ENCODE measurements around the gene DIS3L2. TPM values are rescaled to one million over a fixed set of nuclear protein-coding genes. Genes with fewer than 3 reads are reported as not detected.
"Not testable (repeated sequence)": the region's sequence is repeated elsewhere in the genome, so short reads cannot be mapped to it uniquely, and the experiment has no call there.

The DIS3L2 gene
- total RNA-seq, 1 experiment from 2014 or later: 15.8 TPM

- not testable (repeated sequence) for H3K9ac ChIP-seq (ENCODE audit: low read length); DNase-seq; H3K4me2 ChIP-seq (ENCODE audit: low read depth, low read length, poor library complexity, severe bottlenecking); H3K9me3 ChIP-seq (ENCODE audit: low read length); H3K27me3 ChIP-seq (ENCODE audit: low read length); H3K79me2 ChIP-seq (ENCODE audit: low read length); H3K27ac ChIP-seq (ENCODE audit: low read length); H3K36me3 ChIP-seq (ENCODE audit: insufficient read depth, low read length); H3K9me2 ChIP-seq (replicated peaks; ENCODE audit: insufficient read depth, low read length); H2AFZ ChIP-seq (ENCODE audit: low read length); H4K20me1 ChIP-seq (ENCODE audit: insufficient read depth, low read depth, low read length); H3K4me3 ChIP-seq (ENCODE audit: low read length)
- H3K4me1 ChIP-seq (ENCODE audit: low read length): peaks cover 10% of the 10 kb centered on the region
Measured at GRCh38 chr2:232332244-232332939, 370.9 kb downstream of the DIS3L2 start.

GRCh38 chr2:232332940-232333259, 371.4 kb downstream of the DIS3L2 start:
- no peak overlapping the region for H3K27ac ChIP-seq (ENCODE audit: low read length)
- no peak overlapping the region for H3K9ac ChIP-seq (ENCODE audit: low read length)
- no peak for DNase-seq
- H3K9me2 ChIP-seq (replicated peaks; ENCODE audit: insufficient read depth, low read length): no peaks in the 10 kb centered on the region
- H4K20me1 ChIP-seq (ENCODE audit: insufficient read depth, low read depth, low read length): no peaks in the 10 kb centered on the region; the same call in 1 of the 2 replicates
- H3K36me3 ChIP-seq (ENCODE audit: insufficient read depth, low read length): no peaks in the 10 kb centered on the region
- H3K4me3 ChIP-seq (ENCODE audit: low read length): no peak overlapping the region
- no peaks in the 10 kb centered on the region for H3K27me3 ChIP-seq (ENCODE audit: low read length)
- H3K4me2 ChIP-seq (ENCODE audit: low read depth, low read length, poor library complexity, severe bottlenecking): no peak overlapping the region
- peaks cover 6% of the 10 kb centered on the region for H3K4me1 ChIP-seq (ENCODE audit: low read length)
- H2AFZ ChIP-seq (ENCODE audit: low read length): no peak overlapping the region
- H3K79me2 ChIP-seq (ENCODE audit: low read length): no peaks in the 10 kb centered on the region
- H3K9me3 ChIP-seq (ENCODE audit: low read length): no peaks in the 10 kb centered on the region

GRCh38 chr2:232333361-232334135, 372.0 kb downstream of the DIS3L2 start:
- Histone ChIP-seq H3K27me3 (ENCODE audit: low read length) (no peaks in the 10 kb centered on the region), H3K79me2 (ENCODE audit: low read length) (no peaks in the 10 kb centered on the region), H3K36me3 (ENCODE audit: insufficient read depth, low read length) (no peaks in the 10 kb centered on the region), H4K20me1 (ENCODE audit: insufficient read depth, low read depth, low read length) (no peaks in the 10 kb centered on the region; the same call in 1 of the 2 replicates), H3K4me3 (ENCODE audit: low read length) (no peak overlapping the region), H3K4me1 (ENCODE audit: low read length) (no peaks in the 10 kb centered on the region), H2AFZ (ENCODE audit: low read length) (no peak overlapping the region), H3K4me2 (ENCODE audit: low read depth, low read length, poor library complexity, severe bottlenecking) (no peak overlapping the region), H3K9me2 (replicated peaks; ENCODE audit: insufficient read depth, low read length) (no peaks in the 10 kb centered on the region), H3K9ac (ENCODE audit: low read length) (no peak overlapping the region), H3K27ac (ENCODE audit: low read length) (no peak overlapping the region), H3K9me3 (ENCODE audit: low read length) (no peaks in the 10 kb centered on the region)
- DNase-seq: no peak

- not testable (repeated sequence) for H3K9ac ChIP-seq (ENCODE audit: low read length); H3K79me2 ChIP-seq (ENCODE audit: low read length); DNase-seq; H3K9me3 ChIP-seq (ENCODE audit: low read length); H2AFZ ChIP-seq (ENCODE audit: low read length); H3K27me3 ChIP-seq (ENCODE audit: low read length); H3K27ac ChIP-seq (ENCODE audit: low read length); H3K4me3 ChIP-seq (ENCODE audit: low read length); H4K20me1 ChIP-seq (ENCODE audit: insufficient read depth, low read depth, low read length); H3K9me2 ChIP-seq (replicated peaks; ENCODE audit: insufficient read depth, low read length); H3K4me2 ChIP-seq (ENCODE audit: low read depth, low read length, poor library complexity, severe bottlenecking); H3K4me1 ChIP-seq (ENCODE audit: low read length); H3K36me3 ChIP-seq (ENCODE audit: insufficient read depth, low read length)
Measured at GRCh38 chr2:232334136-232334884, 372.8 kb downstream of the DIS3L2 start.

DNA sequence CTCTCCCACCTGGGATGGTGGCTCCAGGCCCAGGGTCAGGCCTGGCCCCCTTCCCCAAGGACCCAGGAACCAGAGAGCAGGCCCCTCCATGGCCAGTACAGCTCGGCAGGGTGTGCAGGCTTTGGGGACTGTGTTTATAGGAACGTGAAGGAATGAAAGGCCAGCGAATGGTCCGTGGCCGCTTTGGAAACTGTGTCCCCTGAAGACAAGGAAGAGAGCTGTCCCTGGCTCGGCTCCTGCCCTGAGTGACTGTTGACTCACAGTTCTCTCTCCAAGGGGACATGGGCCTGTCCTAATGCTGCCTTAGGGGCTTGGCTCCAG, 373.3 kb downstream of the DIS3L2 start:
- not testable (repeated sequence) for H3K27ac ChIP-seq (ENCODE audit: low read length); H2AFZ ChIP-seq (ENCODE audit: low read length); H3K27me3 ChIP-seq (ENCODE audit: low read length); H3K9me2 ChIP-seq (replicated peaks; ENCODE audit: insufficient read depth, low read length); H3K79me2 ChIP-seq (ENCODE audit: low read length); H3K36me3 ChIP-seq (ENCODE audit: insufficient read depth, low read length); H3K9me3 ChIP-seq (ENCODE audit: low read length); DNase-seq; H3K4me2 ChIP-seq (ENCODE audit: low read depth, low read length, poor library complexity, severe bottlenecking); H3K9ac ChIP-seq (ENCODE audit: low read length); H3K4me1 ChIP-seq (ENCODE audit: low read length); H3K4me3 ChIP-seq (ENCODE audit: low read length); H4K20me1 ChIP-seq (ENCODE audit: insufficient read depth, low read depth, low read length)

- not testable (repeated sequence) for H3K36me3 ChIP-seq (ENCODE audit: insufficient read depth, low read length); H3K9me2 ChIP-seq (replicated peaks; ENCODE audit: insufficient read depth, low read length); H3K4me1 ChIP-seq (ENCODE audit: low read length); H3K4me2 ChIP-seq (ENCODE audit: low read depth, low read length, poor library complexity, severe bottlenecking); H3K4me3 ChIP-seq (ENCODE audit: low read length); H2AFZ ChIP-seq (ENCODE audit: low read length); H3K79me2 ChIP-seq (ENCODE audit: low read length); H3K27me3 ChIP-seq (ENCODE audit: low read length); H3K9ac ChIP-seq (ENCODE audit: low read length); H3K9me3 ChIP-seq (ENCODE audit: low read length); H3K27ac ChIP-seq (ENCODE audit: low read length); H4K20me1 ChIP-seq (ENCODE audit: insufficient read depth, low read depth, low read length); DNase-seq
Measured at GRCh38 chr2:232335206-232335858, 373.8 kb downstream of the DIS3L2 start.

GRCh38 chr2:232335859-232336215, 374.3 kb downstream of the DIS3L2 start:
- no peak overlapping the region for H3K9ac ChIP-seq (ENCODE audit: low read length)
- no peaks in the 10 kb centered on the region for H3K79me2 ChIP-seq (ENCODE audit: low read length)
- no peaks in the 10 kb centered on the region for H3K4me1 ChIP-seq (ENCODE audit: low read length)
- no peak overlapping the region for H2AFZ ChIP-seq (ENCODE audit: low read length)
- no peak overlapping the region for H3K4me3 ChIP-seq (ENCODE audit: low read length)
- no peak for DNase-seq
- no peaks in the 10 kb centered on the region for H3K9me2 ChIP-seq (replicated peaks; ENCODE audit: insufficient read depth, low read length)
- no peak overlapping the region for H3K27ac ChIP-seq (ENCODE audit: low read length)
- no peaks in the 10 kb centered on the region for H3K27me3 ChIP-seq (ENCODE audit: low read length)
- H3K9me3 ChIP-seq (ENCODE audit: low read length): no peaks in the 10 kb centered on the region
- no peaks in the 10 kb centered on the region for H4K20me1 ChIP-seq (ENCODE audit: insufficient read depth, low read depth, low read length)
- H3K4me2 ChIP-seq (ENCODE audit: low read depth, low read length, poor library complexity, severe bottlenecking): no peak overlapping the region
- H3K36me3 ChIP-seq (ENCODE audit: insufficient read depth, low read length): no peaks in the 10 kb centered on the region

DNA sequence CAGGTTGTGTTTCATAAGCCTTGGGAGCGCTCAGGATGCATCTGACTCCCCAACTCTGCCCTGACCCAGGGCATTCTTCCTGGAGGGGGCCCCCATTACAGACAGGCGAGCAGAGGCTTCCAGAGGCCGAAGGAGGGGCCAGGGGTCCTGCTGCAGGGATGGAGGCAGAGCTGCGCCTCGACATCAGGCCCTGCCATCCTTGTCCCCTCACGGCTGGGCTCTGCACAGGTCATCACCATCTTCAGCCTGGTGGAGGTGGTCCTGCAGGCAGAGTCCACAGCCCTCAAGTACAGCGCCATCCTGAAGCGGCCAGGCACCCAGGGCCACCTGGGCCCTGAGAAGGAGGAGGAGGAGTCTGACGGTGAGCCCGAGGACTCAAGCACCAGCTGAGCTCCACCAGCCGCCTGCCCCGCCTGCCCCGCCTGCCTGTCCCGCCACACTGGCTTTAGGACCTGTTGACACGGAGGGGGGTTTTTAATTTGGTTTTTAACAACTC, 374.8 kb downstream of the DIS3L2 start:
- Histone ChIP-seq H3K79me2 (ENCODE audit: low read length) (no peaks in the 10 kb centered on the region), H3K27me3 (ENCODE audit: low read length) (no peaks in the 10 kb centered on the region), H3K9me2 (replicated peaks; ENCODE audit: insufficient read depth, low read length) (no peaks in the 10 kb centered on the region), H2AFZ (ENCODE audit: low read length) (no peak overlapping the region), H3K4me2 (ENCODE audit: low read depth, low read length, poor library complexity, severe bottlenecking) (no peak overlapping the region), H3K36me3 (ENCODE audit: insufficient read depth, low read length) (no peaks in the 10 kb centered on the region), H3K9ac (ENCODE audit: low read length) (no peak overlapping the region), H3K4me3 (ENCODE audit: low read length) (no peak overlapping the region), H4K20me1 (ENCODE audit: insufficient read depth, low read depth, low read length) (no peaks in the 10 kb centered on the region), H3K9me3 (ENCODE audit: low read length) (no peaks in the 10 kb centered on the region), H3K4me1 (ENCODE audit: low read length) (no peaks in the 10 kb centered on the region), H3K27ac (ENCODE audit: low read length) (no peak overlapping the region)
- DNase-seq: no peak

Data from Karpas-422 (cell line).